Measurements from ENCODE around the gene CYS1.
"Not testable (repeated sequence)": the region's sequence is repeated elsewhere in the genome, so short reads cannot be mapped to it uniquely, and the experiment has no call there.

CYS1 gene

DNA sequence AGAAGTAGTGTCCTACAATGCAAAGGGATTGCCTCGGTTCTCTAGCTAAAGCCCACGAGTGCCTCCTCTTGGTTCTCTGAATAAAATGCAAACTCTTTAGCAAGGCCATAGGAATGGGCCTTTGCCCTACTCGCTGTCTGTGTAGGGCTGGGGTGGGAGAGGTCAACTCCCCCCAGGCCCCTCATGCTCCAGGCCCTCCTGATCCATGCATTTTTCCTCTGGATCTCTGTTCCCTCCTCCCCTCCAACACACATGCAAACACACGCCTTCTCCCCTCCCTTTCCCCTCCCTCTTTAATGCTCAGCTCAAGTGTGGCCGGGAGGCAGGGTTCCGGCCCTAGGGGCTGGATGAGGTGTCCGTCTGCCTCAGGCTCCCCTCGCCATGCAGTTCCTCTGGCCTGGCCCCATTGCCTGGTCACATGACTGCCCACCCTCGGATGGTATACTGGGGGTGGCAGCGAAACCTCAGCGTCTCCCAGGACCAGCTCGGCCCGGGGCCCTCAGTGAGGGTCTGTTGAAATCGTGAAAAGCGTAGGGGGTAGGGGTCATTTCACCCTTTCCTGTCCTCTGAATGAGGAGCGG lies 51.7 kb downstream of the CYS1 start:
- no peak for DNase-seq

DNA sequence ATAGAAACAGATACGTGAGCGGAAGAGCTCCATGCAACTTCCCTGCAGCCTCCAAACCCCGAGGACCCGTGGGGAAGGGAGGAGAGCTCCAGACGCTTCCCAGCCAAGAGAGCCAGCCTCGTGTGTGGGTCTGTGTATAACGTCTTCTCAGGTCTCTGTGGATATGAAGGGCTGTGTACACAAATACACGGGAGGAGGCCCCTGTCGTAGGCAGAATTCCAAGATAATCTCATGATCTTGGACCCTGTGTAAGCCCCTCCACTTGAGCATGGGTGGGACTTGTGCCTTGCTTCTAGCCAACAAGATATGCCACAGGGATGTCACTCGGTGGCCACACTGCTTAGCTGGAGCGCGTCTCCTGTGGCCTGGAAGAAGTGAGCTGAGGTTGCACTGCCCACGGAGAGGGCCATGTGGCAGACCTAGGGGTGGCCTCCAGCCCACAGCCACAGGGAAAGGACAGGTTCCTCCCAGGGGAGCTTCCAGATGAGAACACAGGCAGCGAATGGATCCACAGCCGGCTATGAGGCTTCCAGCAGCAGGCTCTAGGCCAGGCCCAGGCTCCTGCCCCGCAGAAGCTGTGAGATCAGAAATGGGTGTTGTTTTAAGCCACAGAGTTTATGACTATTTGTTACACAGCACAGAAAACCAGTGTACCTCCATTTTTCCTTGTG lies 52.4 kb downstream of the CYS1 start:
- DNase-seq: no peak

DNA sequence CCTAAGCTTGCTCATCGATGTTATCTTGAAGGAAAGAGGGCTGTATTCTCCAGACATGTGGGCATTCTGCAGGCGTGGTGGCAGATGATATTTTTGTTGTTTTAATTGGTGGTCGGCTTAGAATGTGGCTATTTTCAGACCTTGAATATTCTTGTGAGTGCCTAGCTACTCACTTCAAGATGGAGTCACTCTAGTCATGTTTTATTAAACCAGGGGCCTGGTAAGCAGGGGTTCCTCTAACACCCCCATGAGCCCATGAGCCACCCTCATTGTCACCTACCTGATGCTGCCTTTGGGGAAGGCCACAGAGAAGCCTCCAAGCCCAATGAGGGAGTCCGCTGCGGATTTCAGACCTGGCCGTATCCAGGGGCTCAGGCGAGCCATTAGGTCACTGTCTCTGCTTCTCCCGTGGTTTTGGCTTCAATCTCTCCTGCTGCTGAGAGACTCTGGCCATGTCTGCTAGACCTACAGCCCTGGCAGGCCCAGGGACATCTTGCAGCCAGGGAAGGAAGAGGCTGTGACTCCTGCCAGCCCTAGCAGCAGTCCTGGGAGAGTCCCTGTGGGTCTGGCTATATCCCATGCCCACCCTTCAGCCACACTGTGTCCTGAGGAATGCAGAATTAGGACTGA lies 53.2 kb downstream of the CYS1 start:
- DNase-seq: no peak

DNA sequence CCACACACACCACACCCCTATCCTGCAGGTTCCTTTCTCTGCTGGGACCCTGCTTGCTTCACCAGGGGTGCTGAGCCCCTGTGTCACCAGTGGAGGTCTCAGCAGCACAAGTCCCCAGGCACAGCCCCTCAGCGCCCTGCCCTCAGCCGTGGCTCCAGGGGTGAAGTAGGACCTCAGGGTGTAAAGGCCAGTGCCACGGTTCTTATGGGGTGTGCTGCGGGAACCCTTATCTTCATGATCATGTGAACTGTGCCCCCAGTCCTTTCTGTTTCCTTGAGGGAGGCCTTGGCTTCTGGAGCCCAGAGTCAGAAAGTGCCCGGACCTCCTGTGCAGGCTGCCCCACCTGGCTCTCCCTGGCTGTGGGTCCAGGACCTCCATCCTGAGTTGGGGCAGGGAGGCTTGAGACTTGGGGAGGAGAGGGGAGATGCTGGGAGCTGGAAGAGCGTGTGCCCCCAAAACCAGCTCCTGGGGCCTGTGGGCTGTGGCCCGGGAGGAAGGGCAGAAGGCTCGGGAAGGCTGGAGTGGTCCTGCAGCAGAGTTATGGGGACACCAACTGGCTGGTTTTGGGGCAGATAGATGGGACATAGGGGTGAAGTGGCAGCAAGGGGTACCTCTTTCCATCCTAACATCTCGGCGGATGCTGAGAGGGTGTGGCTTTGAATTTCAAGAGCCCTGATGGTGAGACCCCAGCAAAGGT lies 57.1 kb downstream of the CYS1 start:
- no peak for DNase-seq

DNA sequence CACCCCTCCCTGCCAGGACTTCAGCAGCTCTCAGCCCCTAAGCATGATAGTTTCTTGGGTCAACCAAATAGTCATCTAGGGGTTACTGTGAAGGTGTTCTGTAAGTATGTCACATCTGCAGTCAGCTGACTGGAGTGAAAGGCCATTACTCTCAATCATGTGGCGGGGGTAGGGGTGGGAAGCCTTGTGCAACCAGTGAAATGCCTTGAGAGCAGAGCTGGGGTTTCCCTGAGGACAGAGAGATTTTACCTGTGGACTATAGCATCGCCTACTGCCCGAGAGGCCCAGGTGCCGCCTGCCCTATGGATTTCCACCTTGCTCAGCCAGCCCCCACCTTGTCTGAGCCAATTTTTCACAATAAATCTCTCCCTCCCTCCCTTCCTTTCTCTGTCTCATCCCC lies 57.8 kb downstream of the CYS1 start:
- DNase-seq: no peak

DNA sequence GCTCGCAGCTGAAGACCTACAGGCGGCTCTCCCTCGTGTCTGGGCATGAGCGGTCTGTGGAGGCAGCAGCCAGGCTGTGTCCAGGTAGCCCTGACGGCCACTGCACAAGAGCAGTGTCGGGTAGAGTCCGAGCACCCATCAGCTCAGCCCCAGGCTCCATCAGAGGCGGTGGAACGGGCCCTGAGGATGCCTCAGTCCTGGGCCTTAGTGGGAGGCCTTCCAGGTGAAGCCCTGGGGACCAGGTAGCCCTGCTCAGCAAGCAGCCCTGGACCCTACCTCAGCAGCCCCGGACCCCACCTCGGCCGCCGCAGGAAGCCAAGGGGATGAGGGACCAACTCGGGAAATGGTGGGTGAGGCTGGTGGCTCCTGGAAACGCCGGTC lies 58.2 kb downstream of the CYS1 start:
- no peak for DNase-seq

DNA sequence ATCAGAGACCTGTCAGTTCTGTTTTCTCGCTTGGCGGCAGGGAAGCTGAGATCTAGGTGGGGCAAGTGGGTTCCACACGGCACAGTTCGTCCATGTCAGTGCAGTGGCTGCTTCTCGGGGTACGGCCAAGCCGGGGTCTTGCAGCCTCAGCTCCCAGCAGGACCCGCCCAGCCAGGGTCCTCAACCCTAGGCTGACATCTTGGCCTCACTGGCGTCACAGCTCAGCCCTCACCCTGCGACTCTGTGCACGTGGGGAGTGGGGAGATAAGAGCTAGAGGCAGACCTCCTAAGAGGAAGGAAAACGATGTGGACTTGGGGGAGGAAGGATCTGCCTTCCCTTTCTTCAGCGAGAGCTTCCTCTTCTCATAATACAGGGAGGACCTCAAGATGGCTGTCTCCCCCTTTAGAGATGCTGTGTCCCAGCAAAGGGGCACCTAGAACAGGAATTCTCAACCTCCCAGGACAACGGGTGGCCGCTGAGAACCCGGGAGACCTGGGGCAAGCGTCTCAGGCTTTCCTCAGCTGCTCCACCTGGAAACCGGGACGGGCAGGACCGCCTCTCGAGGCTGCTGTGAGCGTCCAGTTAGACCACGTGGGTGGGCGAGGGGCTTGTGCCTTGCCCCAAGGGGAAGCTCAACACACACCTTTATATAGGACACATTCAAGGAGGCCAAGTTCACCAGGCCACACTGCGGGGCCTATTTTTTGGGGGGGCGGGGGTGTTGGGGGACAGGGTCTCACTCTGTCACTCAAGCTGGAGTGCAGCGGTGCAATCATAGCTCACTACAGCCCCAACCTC lies 60.4 kb downstream of the CYS1 start:
- DNase-seq: no peak

DNA sequence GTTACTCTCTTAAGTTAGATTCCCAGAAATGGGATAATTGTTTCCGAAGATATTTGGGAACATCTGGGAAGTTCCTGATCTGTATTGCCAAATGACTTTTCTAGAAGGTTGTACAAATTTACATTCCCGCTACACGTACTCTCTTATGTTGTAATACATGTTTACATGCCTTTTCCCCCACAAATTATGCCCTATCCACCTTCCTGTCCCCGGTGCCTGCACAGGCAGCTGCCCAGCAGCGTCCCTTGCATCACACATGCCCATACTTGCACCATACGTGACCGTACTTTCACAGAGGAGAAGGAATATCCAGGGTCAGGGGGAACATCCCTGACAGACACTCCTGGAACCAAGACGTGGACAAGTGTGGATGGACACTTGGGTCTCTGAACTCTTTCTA lies 61.0 kb downstream of the CYS1 start:
- DNase-seq: no peak

DNA sequence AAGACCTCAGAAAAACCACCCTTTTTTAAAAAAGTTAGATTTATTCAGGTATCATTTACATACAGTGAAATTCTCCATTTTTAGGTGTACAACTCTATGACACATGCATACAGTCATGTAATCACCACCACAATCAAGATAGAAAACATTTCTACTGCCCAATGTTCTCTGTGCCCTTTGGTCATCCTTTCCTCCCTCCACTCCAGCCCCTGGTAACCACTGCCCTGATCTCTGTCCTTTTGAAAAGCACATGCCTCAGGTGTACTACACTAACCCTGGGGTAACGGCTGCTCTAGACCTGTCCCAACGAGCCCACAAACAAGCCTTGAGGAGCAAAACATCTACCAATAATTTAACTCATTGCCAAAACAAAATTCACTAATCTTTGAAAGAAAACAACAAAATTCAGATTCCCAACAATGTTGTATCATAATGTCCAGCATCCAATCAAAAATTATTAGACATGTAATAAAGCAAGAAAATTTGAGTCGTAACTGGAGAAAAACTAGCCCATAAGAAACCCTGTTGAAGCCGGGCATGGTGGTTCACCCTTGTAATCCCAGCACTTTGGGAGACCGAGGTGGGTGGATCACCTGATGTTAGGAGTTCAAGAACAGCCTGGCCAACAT lies 62.8 kb downstream of the CYS1 start:
- DNase-seq: no peak

DNA sequence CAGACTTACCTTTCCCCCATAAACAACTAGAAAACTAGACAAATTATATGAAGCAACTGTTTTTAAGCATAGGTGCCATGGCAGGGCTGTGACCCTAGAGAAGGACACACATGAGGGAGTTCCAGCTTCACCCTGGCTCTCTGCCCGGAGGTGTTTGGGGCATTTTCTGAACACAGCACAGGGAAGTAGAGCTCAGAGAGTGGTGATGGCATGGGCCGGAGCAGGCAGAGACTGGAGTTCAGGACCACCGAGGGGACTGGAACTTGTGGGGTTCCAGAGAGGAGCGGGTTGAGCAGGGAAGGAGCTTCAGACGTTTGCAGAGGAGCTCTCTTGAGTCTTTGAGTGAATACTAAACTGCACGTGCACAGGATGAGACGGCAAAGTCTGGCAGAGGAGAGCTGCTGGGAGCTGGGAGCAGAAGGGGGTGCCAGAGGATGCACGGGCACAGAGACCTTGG lies 63.4 kb downstream of the CYS1 start:
- no peak for DNase-seq

DNA sequence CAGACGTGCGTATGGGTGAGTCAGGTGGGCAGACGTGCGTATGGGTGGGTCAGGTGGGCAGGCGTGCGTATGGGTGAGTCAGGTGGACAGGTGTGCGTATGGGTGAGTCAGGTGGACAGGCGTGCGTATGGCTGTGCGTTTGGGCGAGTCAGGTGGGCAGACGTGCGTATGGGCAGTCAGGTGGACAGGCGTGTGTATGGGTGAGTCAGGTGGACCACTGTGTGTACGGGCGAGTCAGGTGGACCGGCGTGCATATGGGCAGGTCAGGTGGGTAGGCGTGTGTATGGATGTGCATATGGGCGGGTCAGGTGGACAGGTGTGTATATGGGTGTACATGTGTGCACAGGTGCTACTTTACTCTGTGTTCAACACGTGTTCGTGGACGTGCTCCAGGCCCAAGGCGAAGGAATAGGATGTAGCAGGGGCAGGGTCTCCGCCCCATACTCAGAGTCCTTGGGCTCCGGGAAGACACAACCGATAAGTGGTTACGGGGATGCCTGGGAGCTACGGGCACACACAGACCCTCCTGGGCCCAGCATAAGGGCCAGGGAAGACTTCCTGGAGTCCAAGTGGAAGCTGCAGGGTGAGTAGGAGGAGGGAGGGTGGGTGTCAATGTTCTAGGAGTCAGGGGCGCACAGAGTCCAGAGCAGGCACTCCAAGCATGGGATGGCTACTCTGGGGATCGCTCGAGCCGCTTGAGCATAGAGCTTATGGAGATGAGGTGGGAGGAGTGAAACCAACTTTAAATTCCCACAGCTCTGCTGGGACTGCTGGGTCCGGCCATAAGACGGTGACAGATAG lies 64.0 kb downstream of the CYS1 start:
- DNase-seq: no peak

DNA sequence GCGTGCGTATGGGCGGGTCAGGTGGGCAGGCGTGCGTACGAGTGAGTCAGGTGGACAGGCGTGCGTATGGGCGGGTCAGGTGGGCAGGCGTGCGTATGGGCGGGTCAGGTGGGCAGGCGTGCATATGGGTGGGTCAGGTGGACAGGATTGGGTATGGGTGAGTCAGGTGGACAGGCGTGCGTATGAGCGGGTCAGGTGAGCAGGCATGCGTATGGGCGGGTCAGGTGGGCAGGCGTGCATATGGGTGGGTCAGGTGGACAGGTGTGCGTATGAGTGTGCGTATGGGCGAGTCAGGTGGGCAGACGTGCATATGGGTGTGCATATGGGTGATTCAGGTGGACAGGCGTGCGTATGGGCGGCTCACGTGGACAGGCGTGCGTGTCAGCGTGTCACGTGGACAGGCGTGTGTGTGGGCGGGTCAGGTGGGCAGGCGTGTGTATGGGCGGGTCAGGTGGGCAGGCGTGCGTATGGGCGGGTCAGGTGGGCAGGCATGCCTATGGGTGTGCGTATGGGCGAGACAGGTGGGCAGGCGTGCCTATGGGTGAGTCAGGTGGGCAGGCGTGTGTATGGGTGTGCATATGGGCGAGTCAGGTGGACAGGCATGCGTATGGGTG lies 64.7 kb downstream of the CYS1 start:
- not testable (repeated sequence) for DNase-seq

DNA sequence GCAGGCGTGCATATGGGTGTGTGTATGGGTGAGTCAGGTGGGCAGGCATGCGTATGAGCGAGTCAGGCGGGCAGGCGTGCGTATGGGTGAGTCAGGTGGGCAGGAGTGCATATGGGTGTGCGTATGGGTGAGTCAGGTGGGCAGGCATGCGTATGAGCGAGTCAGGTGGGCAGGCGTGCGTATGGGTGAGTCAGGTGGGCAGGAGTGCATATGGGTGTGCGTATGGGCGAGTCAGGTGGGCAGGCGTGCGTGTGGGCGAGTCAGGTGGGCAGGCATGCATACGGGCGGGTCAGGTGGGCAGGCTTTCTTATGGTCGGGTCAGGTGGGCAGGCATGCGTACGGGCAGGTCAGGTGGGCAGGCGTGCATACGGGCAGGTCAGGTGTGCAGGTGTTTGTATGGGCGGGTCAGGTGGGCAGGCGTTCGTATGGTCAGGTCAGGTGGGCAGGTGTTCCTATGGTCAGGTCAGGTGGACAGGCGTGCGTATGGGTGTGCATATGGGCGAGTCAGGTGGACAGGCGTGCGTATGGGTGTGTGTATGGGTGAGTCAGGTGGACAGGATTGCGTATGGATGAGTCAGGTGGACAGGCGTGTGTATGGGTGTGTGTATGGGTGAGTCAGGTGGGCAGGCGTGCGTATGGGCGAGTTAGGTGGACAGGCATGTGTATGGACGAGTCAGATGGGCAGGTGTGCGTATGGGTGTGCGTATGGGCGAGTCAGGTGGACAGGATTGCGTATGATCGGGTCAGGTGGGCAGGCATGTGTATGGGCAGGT lies 65.6 kb downstream of the CYS1 start:
- DNase-seq: no peak

DNA sequence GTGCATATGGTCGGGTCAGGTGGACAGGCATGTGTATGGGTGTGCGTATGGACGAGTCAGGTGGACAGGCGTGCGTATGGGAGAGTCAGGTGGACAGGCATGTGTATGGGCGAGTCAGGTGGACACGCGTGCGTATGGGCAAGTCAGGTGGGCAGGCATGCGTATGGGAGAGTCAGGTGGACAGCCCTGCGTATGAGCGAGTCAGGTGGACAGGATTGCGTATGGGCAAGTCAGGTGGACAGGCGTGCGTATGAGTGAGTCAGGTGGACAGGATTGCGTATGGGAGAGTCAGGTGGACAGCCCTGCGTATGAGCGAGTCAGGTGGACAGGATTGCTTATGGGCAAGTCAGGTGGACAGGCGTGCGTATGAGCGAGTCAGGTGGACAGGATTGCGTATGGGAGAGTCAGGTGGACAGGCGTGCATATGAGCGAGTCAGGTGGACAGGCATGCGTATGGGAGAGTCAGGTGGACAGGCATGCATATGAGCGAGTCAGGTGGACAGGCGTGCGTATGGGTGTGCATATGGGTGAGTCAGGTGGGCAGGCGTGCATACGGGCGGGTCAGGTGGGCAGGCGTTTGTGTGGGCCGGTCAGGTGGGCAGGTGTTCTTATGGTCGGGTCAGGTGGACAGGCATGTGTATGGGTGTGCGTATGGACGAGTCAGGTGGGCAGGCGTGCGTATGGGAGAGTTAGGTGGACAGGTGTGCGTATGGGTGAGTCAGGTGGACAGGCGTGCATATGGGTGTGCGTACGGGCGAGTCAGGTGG lies 66.4 kb downstream of the CYS1 start:
- not testable (repeated sequence) for DNase-seq

DNA sequence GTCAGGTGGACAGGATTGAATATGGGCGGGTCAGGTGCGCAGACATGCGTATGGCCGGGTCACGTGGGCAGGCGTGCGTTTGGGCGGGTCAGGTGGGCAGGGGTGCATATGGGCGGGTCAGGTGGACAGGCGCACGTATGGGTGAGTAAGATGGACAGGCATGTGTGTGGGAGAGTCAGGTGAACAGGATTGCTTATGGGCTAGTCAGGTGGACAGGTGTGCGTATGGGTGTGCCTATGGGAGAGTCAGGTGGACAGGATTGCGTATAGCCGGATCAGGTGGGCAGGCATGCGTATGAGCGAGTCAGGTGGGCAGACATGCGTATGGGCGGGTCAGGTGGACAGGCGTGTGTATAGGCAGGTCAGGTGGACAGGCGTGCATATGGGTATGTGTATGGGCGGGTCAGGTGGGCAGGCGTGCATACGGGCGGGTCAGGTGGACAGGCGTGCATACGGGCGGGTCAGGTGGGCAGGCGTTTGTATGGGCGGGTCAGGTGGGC lies 67.2 kb downstream of the CYS1 start:
- DNase-seq: no peak

DNA sequence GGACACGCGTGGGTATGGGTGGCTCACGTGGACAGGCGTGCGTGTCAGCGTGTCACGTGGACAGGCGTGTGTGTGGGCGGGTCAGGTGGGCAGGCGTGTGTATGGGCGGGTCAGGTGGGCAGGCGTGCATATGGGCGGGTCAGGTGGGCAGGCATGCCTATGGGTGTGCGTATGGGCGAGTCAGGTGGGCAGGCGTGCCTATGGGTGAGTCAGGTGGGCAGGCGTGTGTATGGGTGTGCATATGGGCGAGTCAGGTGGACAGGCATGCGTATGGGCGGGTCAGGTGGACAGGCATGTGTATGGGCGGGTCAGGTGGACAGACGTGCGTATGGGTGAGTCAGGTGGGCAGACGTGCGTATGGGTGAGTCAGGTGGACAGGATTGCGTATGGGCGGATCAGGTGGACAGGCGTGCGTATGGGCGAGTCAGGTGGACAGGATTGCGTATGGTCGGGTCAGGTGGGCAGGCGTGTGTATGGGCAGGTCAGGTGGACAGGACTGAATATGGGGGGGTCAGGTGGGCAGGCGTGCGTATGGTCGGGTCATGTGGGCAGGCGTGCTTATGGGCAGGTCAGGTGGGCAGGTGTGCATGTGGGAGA lies 67.7 kb downstream of the CYS1 start:
- DNase-seq: not testable (repeated sequence)

DNA sequence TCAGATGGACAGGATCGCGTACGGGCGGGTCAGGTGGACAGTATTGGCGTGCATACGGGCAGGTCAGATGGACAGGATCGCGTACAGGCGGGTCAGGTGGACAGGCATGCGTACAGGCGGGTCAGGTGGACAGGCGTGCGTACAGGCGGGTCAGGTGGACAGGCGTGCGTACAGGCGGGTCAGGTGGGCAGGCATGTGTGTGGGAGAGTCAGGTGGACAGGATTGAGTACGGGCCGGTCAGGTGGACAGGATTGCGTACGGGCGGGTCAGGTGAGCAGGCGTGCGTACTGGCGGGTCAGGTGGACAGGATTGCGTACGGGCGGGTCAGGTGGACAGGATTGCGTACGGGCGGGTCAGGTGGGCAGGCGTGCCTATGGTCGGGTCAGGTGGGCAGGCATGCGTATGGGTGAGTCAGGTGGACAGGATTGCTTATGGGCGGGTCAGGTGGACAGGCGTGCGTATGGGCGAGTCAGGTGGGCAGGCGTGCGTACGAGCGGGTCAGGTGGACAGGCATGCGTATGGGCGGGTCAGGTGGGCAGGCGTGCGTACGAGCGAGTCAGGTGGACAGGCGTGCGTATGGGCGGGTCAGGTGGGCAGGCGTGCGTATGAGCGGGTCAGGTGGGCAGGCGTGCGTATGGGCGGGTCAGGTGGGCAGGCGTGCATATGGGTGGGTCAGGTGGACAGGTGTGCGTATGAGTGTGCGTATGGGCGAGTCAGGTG lies 68.4 kb downstream of the CYS1 start:
- DNase-seq: not testable (repeated sequence)

All from CD4-positive, alpha-beta T cell treated with Interleukin-1 beta for 1 hour (primary cell).